Testis (tissue), 2 donors: ENCODE data around the gene ZBTB43.

Experiments used
- CTCF ChIP-seq, 3 experiments: fragments of 450-650 bp in 2 of 3; fragments of 200-600 bp in 1 of 3; sonication (generic) in 1 of 3; IDR thresholded peaks; one replicate each; pipeline ENCODE4 v1.5.1; 2016 to 2019; ENCODE audit warnings: antibody characterized with exemption in 3 of 3, mild to moderate bottlenecking in 2 of 3, moderate library complexity in 1 of 3
- POLR2A ChIP-seq: fragments of 450-650 bp; IDR thresholded peaks from one replicate; pipeline ENCODE4 v1.6.1; 2017; ENCODE audit warnings: antibody characterized with exemption, mild to moderate bottlenecking, moderate library complexity

- TF ChIP-seq CTCF (IDR thresholded peaks at IDR 0.05) (no peak), POLR2A (no peak)
These were observed 593 bp upstream of the ZBTB43 start for GRCh38 chr9:126804198-126804695.
